GM12878 (cell line): ENCODE results near the gene HVCN1. TPM values are rescaled to one million over a fixed set of nuclear protein-coding genes. Genes with fewer than 3 reads are reported as not detected.

Experiments used
- ATAC-seq: fragments of 200-7000 bp; cut with Tn5 transposase; 3 replicates; pipeline ENCODE4 v1.9.1; 2020; ENCODE audit warnings: mild to moderate bottlenecking, moderate library complexity
- BruUV-seq: library from RNA; stranded (reverse); fragments of 400-500 nt; replicated peaks from 2 replicates; lab custom pipeline; 2021; lab: Mats Ljungman, UMichigan
- CTCF ChIA-PET: fragments of 300-600 bp; sonication (Branson Sonifier 250); formaldehyde crosslinking; extraction: SDS; loops from one replicate; lab custom pipeline; 2021; ENCODE audit warnings: inconsistent platforms; lab: Yijun Ruan, JAX
- POLR2A ChIA-PET: fragments of 350-600 bp; formaldehyde crosslinking; extraction: SDS; loops from one replicate; lab custom pipeline; 2021; ENCODE audit warnings: inconsistent platforms; lab: Charles Lee
- RAD21 ChIA-PET: fragments of 300-600 bp; sonication (Branson Sonifier 250); formaldehyde crosslinking; loops from one replicate; lab custom pipeline; 2023; ENCODE audit warnings: antibody characterized with exemption; ENCODE audit not compliant: unreplicated experiment; lab: Charles Lee
- SMC1A ChIA-PET: fragments of 300-600 bp; sonication (Branson Sonifier 250); formaldehyde crosslinking; loops from one replicate; lab custom pipeline; 2023; ENCODE audit not compliant: unreplicated experiment, uncharacterized antibody; lab: Charles Lee
- DNase-seq: peaks from one replicate; pipeline ENCODE4 v3.0.0-alpha.2; 2011; ENCODE audit warnings: low read depth, low spot score
- FAIRE-seq: peaks from 3 replicates; lab custom pipeline; 2011; peaks lifted over from hg19 to GRCh38; lab: Jason Lieb, UNC
- H2AFZ ChIP-seq: 2 replicates; pipeline ENCODE4 v1.6.0; 2011; ENCODE audit warnings: low read depth, low read length, control low read depth; ENCODE audit not compliant: control insufficient read depth
- H3K27ac ChIP-seq: 2 replicates; pipeline ENCODE4 v1.5.1; 2011; ENCODE audit warnings: control low read depth; ENCODE audit not compliant: control insufficient read depth, insufficient read depth
- H3K27me3 ChIP-seq, 2 experiments: replicated peaks in 1 of 2; 2 replicates each; pipeline versions ENCODE4 v1.6.0 to v1.6.1; 2011; ENCODE audit warnings: low read length in 1 of 2; ENCODE audit not compliant: control insufficient read depth in 2 of 2, insufficient read depth in 2 of 2
- H3K36me3 ChIP-seq, 2 experiments: 2 replicates each; pipeline ENCODE4 v1.5.1; 2011; ENCODE audit warnings: low read length in 1 of 2; ENCODE audit not compliant: control insufficient read depth in 2 of 2, insufficient read depth in 2 of 2
- H3K4me1 ChIP-seq: 2 replicates; pipeline ENCODE4 v1.6.1; 2011; ENCODE audit warnings: mild to moderate bottlenecking, low read length, moderate library complexity, mixed read lengths; ENCODE audit not compliant: control insufficient read depth, insufficient read depth
- H3K4me2 ChIP-seq: 2 replicates; pipeline ENCODE4 v1.6.0; 2011; ENCODE audit warnings: control low read depth; ENCODE audit not compliant: control insufficient read depth, insufficient read depth
- H3K4me3 ChIP-seq: fragments of 200-600 bp; sonication (generic); 2 replicates; pipeline ENCODE4 v1.5.1; 2016
- H3K79me2 ChIP-seq: 2 replicates; pipeline ENCODE4 v1.6.0; 2011; ENCODE audit warnings: low read length; ENCODE audit not compliant: control insufficient read depth, insufficient read depth
- H3K9ac ChIP-seq: 2 replicates; pipeline ENCODE4 v1.8.0; 2011; ENCODE audit warnings: low read length, control low read depth, mixed read lengths; ENCODE audit not compliant: control insufficient read depth, insufficient read depth
- H3K9me3 ChIP-seq: replicated peaks from 3 replicates; pipeline ENCODE4 v1.5.1; 2011; ENCODE audit warnings: mild to moderate bottlenecking, low read length; ENCODE audit not compliant: control insufficient read depth, insufficient read depth
- H4K20me1 ChIP-seq: 2 replicates; pipeline ENCODE4 v1.6.0; 2011; ENCODE audit not compliant: control insufficient read depth, insufficient read depth
- BCL11A ChIP-seq: IDR thresholded peaks from 2 replicates; pipeline ENCODE4 v1.6.1; 2011; ENCODE audit warnings: low read depth, low read length
- CBX3 ChIP-seq: fragments of 200-600 bp; sonication (generic); IDR thresholded peaks from 2 replicates; pipeline ENCODE4 v1.6.1; 2016; ENCODE audit warnings: low read depth, borderline replicate concordance
- CEBPZ ChIP-seq: fragments of 150-350 bp; IDR thresholded peaks from 2 replicates; pipeline ENCODE4 v1.6.1; 2016; ENCODE audit warnings: low read depth, low read length
- CHD2 ChIP-seq: IDR thresholded peaks from 2 replicates; pipeline ENCODE4 v1.6.1; 2011; ENCODE audit warnings: low read depth, low read length, improper control_type of control experiment, borderline replicate concordance
- CHD4 ChIP-seq: fragments of 200-600 bp; sonication (generic); IDR thresholded peaks from 2 replicates; pipeline ENCODE4 v1.6.1; 2016; ENCODE audit warnings: mild to moderate bottlenecking
- E4F1 ChIP-seq: fragments of 450-650 bp; IDR thresholded peaks from 2 replicates; pipeline ENCODE4 v1.6.1; 2018; ENCODE audit warnings: borderline replicate concordance, mild to moderate bottlenecking; ENCODE audit not compliant: partially characterized antibody
- IRF3 ChIP-seq: fragments of 450-650 bp; IDR thresholded peaks from 2 replicates; pipeline ENCODE4 v1.6.1; 2014; ENCODE audit warnings: mild to moderate bottlenecking
- KDM1A ChIP-seq: fragments of 200-600 bp; sonication (generic); IDR thresholded peaks from 2 replicates; pipeline ENCODE4 v1.6.1; 2016; ENCODE audit warnings: borderline replicate concordance
- MEF2B ChIP-seq: fragments of 450-650 bp; IDR thresholded peaks from 2 replicates; pipeline ENCODE4 v1.6.1; 2018; ENCODE audit warnings: mild to moderate bottlenecking, moderate library complexity; ENCODE audit not compliant: partially characterized antibody, poor library complexity, severe bottlenecking
- MYC ChIP-seq: IDR thresholded peaks from 2 replicates; pipeline ENCODE4 v1.6.1; 2011; ENCODE audit warnings: mild to moderate bottlenecking, low read length, moderate library complexity, inconsistent platforms; ENCODE audit not compliant: insufficient read depth, insufficient replicate concordance, insufficient read length, severe bottlenecking
- REST ChIP-seq: IDR thresholded peaks from 2 replicates; pipeline ENCODE4 v1.6.1; 2012; ENCODE audit warnings: mild to moderate bottlenecking, low read depth, low read length
- YY1 ChIP-seq: IDR thresholded peaks from 2 replicates; pipeline ENCODE4 v1.6.1; 2011; ENCODE audit warnings: low read depth, mild to moderate bottlenecking, low read length
- ZZZ3 ChIP-seq: IDR thresholded peaks from 2 replicates; pipeline ENCODE4 v1.6.1; 2011; ENCODE audit warnings: low read depth; ENCODE audit not compliant: control insufficient read depth, insufficient read length
- WGBS: methylation state at CpG from one replicate; pipeline ENCODE4 v1.1.6; 2016; ENCODE audit warnings: low lambda C conversion rate; ENCODE audit not compliant: insufficient replicate concordance, insufficient coverage; ENCODE audit errors: missing lambda C conversion rate; 5-methylcytosine and 5-hydroxymethylcytosine counted together
- in situ Hi-C: fragments of 300-500 bp; cut with MboI; formaldehyde crosslinking; loops from 9 replicates; pipeline ENCODE4 v1.14.3; 2018; ENCODE audit warnings: mixed read lengths
- intact Hi-C: fragments of 100-400 bp; cut with micrococcal nuclease; formaldehyde crosslinking; loops from one replicate; pipeline ENCODE4 v1.14.2; 2022; ENCODE audit not compliant: unreplicated experiment
- polyA plus RNA-seq, 11 experiments: library from polyadenylated mRNA; depleted of rRNA in 4 of 11; unstranded in 6 of 11; stranded (reverse) in 5 of 11; fragments of >200 nt; fragmentation: Nextera tagmentation in 4 of 11; fragmentation: Illumina TruSeq in 1 of 11; extraction: Ambion mirVana in 4 of 11; extraction: Trizol in 1 of 11; gene quantifications; 1 replicate in 1 of 11; 2 replicates in 10 of 11; pipeline versions ENCODE4 v1.2.1 to v1.2.3, GENCODE V29; 2011 to 2016; ENCODE audit warnings: inconsistent platforms in 2 of 11, missing spikeins in 2 of 11, low read depth in 1 of 11
- total RNA-seq, 4 experiments: library from RNA; depleted of rRNA in 3 of 4; stranded (reverse); fragments of >200 nt in 3 of 4; fragmentation: Illumina TruSeq in 1 of 4; extraction: Trizol in 1 of 4; gene quantifications; 2 replicates each; pipeline versions ENCODE4 v1.2.1 to v1.2.3, GENCODE V29; 2013 to 2021

Gene HVCN1
- total and polyA plus RNA-seq, 10 of the 15 experiments (the other 5 are each of a cell fraction or from before 2014, with no cell fraction given): 27.8 to 181 (median 103) TPM

DNA sequence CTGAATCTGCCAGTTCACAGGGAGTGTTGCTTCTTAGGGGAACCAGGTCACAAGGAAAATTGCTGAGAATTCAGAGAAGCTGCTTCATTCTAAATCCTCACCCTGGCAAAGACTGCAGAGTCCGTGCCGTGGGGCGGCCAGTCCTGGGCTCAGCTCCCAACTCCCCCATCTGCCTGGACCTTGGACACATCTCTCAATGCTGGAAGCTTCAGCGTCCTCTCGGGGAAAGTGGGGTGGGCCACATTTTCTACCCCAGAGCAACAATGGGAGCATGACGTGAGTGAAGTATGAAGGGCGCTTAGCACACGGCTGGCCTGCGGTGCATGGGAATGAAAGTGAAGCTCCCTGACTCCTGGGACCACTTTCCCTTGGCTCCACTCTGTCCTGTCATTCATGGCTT is 31.2 kb downstream of the HVCN1 start:
- in situ Hi-C loops: no loop called here
- POLR2A ChIA-PET: interaction anchor here (1.3 kb wide), 1 partner anchor 9 kb away, joined by 5 read pairs; no protein-coding TSS in a partner anchor
- CTCF ChIA-PET: interaction anchor here (0.9 kb wide), 1 partner anchor 55 kb away, joined by 3 read pairs; no protein-coding TSS in a partner anchor

More for the DNA sequence above, 31.2 kb downstream of the HVCN1 start:
- Histone ChIP-seq H3K79me2 (peaks cover 42% of the 10 kb centered on the region), H3K27me3 (no peaks in the 10 kb centered on the region)
- WGBS: 95% methylated on average over 9 of the region's 9 CpGs
- ATAC-seq (no peak), DNase-seq (no peak)
- RAD21 ChIA-PET: interaction anchor here (0.6 kb wide), 1 partner anchor 115 kb away, joined by 3 read pairs; no protein-coding TSS in a partner anchor
- TF ChIP-seq YY1 (no peak), CHD2 (no peak), CHD4 (no peak), CEBPZ (no peak), KDM1A (no peak), E4F1 (no peak), REST (no peak), MEF2B (no peak), IRF3 (no peak), ZZZ3 (no peak), BCL11A (no peak), CBX3 (no peak), MYC (no peak)
- TF ChIP-seq, all 136 proteins: peak for 0
- Histone ChIP-seq H2AFZ (no peak overlapping the region), H3K36me3 (peaks cover 22 to 48% of the 10 kb centered on the region in 2 experiments), H3K4me1 (peaks cover 39% of the 10 kb centered on the region), H3K9me3 (no peaks in the 10 kb centered on the region), H4K20me1 (no peaks in the 10 kb centered on the region), H3K4me2 (no peak overlapping the region), H3K27ac (no peak overlapping the region), H3K9ac (no peak overlapping the region), H3K4me3 (no peak overlapping the region)
- BruUV-seq: no TSS peak
- SMC1A ChIA-PET: interaction anchor here (1.2 to 2.0 kb wide), 4 partner anchors 9 to 39 kb away, joined by 3 to 6 read pairs (median 4); no protein-coding TSS in a partner anchor
- FAIRE-seq: no peak
- intact Hi-C loops: no loop called here
